Measurements from ENCODE around the gene DTHD1. TPM values are rescaled to one million over a fixed set of nuclear protein-coding genes. Genes with fewer than 3 reads are reported as not detected.

The DTHD1 gene
- total RNA-seq, 1 experiment from 2014 or later: not detected

- H3K27me3 ChIP-seq (replicated peaks; ENCODE audit: insufficient read depth, low read depth, low read length, poor library complexity): no peaks in the 10 kb centered on the region
- H3K36me3 ChIP-seq (ENCODE audit: insufficient read depth, low read length, poor library complexity, severe bottlenecking): no peaks in the 10 kb centered on the region
- no peak for DNase-seq (ENCODE audit: low spot score)
- ChIA-PET POLR2A (ENCODE audit: low non-redundant PET) (no interaction called here), CTCF (no interaction called here)
- intact Hi-C loops (cut with micrococcal nuclease; ENCODE audit: unreplicated experiment): no loop called here
- no TSS peak for BruUV-seq (replicated peaks)
- TF ChIP-seq CTCF (conservative IDR thresholded peaks at IDR 0.05; ENCODE audit: low read depth, low read length) (no peak), EZH2 (IDR thresholded peaks at IDR 0.05; ENCODE audit: borderline replicate concordance, low read depth, low read length, poor library complexity, severe bottlenecking) (no peak)
- no peaks in the 10 kb centered on the region for H3K4me1 ChIP-seq (ENCODE audit: insufficient read depth, low read length, poor library complexity, severe bottlenecking)
- no peak overlapping the region for H3K4me3 ChIP-seq (ENCODE audit: low read depth, low read length, poor library complexity, severe bottlenecking)
- H3K9me3 ChIP-seq (ENCODE audit: low read depth, low read length, poor library complexity, severe bottlenecking): no peaks in the 10 kb centered on the region
- no peak overlapping the region for H3K27ac ChIP-seq (ENCODE audit: low read depth, low read length, poor library complexity, severe bottlenecking)
Observed at GRCh38 chr4:36267486-36268268, 13.7 kb upstream of the DTHD1 start.

- POLR2A ChIA-PET (ENCODE audit: low non-redundant PET): no interaction called here
- intact Hi-C loops (cut with micrococcal nuclease; ENCODE audit: unreplicated experiment): no loop called here
- H3K27ac ChIP-seq (ENCODE audit: low read depth, low read length, poor library complexity, severe bottlenecking): no peak overlapping the region
- H3K4me3 ChIP-seq (ENCODE audit: low read depth, low read length, poor library complexity, severe bottlenecking): no peak overlapping the region
- H3K36me3 ChIP-seq (ENCODE audit: insufficient read depth, low read length, poor library complexity, severe bottlenecking): no peaks in the 10 kb centered on the region
- no peaks in the 10 kb centered on the region for H3K9me3 ChIP-seq (ENCODE audit: low read depth, low read length, poor library complexity, severe bottlenecking)
- no peaks in the 10 kb centered on the region for H3K4me1 ChIP-seq (ENCODE audit: insufficient read depth, low read length, poor library complexity, severe bottlenecking)
- TF ChIP-seq EZH2 (IDR thresholded peaks at IDR 0.05; ENCODE audit: borderline replicate concordance, low read depth, low read length, poor library complexity, severe bottlenecking) (no peak), CTCF (conservative IDR thresholded peaks at IDR 0.05; ENCODE audit: low read depth, low read length) (no peak)
- CTCF ChIA-PET: no interaction called here
- H3K27me3 ChIP-seq (replicated peaks; ENCODE audit: insufficient read depth, low read depth, low read length, poor library complexity): no peaks in the 10 kb centered on the region
- no TSS peak for BruUV-seq (replicated peaks)
- DNase-seq (ENCODE audit: low spot score): no peak
Observed at GRCh38 chr4:36269101-36269500, 12.3 kb upstream of the DTHD1 start.

DNA sequence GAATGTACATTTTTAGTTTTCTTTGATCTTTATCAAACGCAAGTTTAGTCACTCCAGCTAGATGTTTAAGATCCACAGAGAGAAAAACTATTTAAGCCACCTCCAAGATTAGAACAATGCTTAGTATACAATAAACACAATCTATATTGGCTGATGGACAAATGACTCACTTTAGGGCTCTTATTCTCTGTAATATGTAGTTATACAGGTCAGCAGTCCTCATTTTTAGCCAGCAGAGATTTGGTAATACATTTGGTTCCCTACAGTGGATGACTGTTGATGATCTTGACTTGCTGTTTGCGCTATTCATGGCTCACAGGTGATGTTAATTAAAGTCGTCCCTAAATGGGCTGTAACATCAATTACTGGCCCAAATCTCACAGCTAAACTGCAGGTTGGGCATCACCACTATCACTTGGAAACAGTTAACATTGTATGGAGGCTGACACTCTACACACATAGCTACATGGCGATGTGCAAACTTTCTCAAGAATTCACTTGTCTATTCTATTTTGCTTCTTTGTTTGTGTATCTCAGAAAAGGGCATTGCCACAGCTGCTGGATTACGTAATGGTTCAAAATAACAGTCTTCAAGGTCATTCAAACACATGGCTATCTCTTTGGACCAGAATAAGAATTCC, 11.8 kb upstream of the DTHD1 start:
- no peak overlapping the region for H3K4me3 ChIP-seq (ENCODE audit: low read depth, low read length, poor library complexity, severe bottlenecking)
- no peak for TF ChIP-seq CTCF (conservative IDR thresholded peaks at IDR 0.05; ENCODE audit: low read depth, low read length)
- TF ChIP-seq EZH2 (IDR thresholded peaks at IDR 0.05; ENCODE audit: borderline replicate concordance, low read depth, low read length, poor library complexity, severe bottlenecking): no peak
- intact Hi-C loops (cut with micrococcal nuclease; ENCODE audit: unreplicated experiment): no loop called here
- no peaks in the 10 kb centered on the region for H3K27me3 ChIP-seq (replicated peaks; ENCODE audit: insufficient read depth, low read depth, low read length, poor library complexity)
- BruUV-seq (replicated peaks): no TSS peak
- ChIA-PET POLR2A (ENCODE audit: low non-redundant PET) (no interaction called here), CTCF (no interaction called here)
- no peak for DNase-seq (ENCODE audit: low spot score)
- no peaks in the 10 kb centered on the region for H3K9me3 ChIP-seq (ENCODE audit: low read depth, low read length, poor library complexity, severe bottlenecking)
- no peak overlapping the region for H3K27ac ChIP-seq (ENCODE audit: low read depth, low read length, poor library complexity, severe bottlenecking)
- H3K36me3 ChIP-seq (ENCODE audit: insufficient read depth, low read length, poor library complexity, severe bottlenecking): no peaks in the 10 kb centered on the region
- no peaks in the 10 kb centered on the region for H3K4me1 ChIP-seq (ENCODE audit: insufficient read depth, low read length, poor library complexity, severe bottlenecking)

All from A673 (cell line).